GM19351 (cell line): ENCODE data around the gene FGF19.

ENCODE experiments used
- ATAC-seq: cut with Tn5 transposase; IDR thresholded peaks from one replicate; pipeline ENCODE4 v1.9.1; 2021; ENCODE audit warnings: mild to moderate bottlenecking, moderate library complexity; ENCODE audit not compliant: unreplicated experiment

Gene FGF19

GRCh38 chr11:69674267-69674885, 29.4 kb downstream of the FGF19 start:
- peak; percentile 11 for ATAC-seq

- ATAC-seq: no peak
Observed at GRCh38 chr11:69671734-69672465, 31.9 kb downstream of the FGF19 start.

- ATAC-seq: no peak
Observed at GRCh38 chr11:69670158-69670845, 33.5 kb downstream of the FGF19 start.

GRCh38 chr11:69669486-69669885, 34.3 kb downstream of the FGF19 start:
- no peak for ATAC-seq

- ATAC-seq: no peak
Observed at GRCh38 chr11:69667619-69668604, 35.9 kb downstream of the FGF19 start.

- no peak for ATAC-seq
Observed at GRCh38 chr11:69666752-69667536, 36.9 kb downstream of the FGF19 start.

- no peak for ATAC-seq
Observed at GRCh38 chr11:69666261-69666660, 37.6 kb downstream of the FGF19 start.

GRCh38 chr11:69665669-69666068, 38.2 kb downstream of the FGF19 start:
- ATAC-seq: no peak

- ATAC-seq: no peak
Observed at GRCh38 chr11:69664901-69665300, 38.9 kb downstream of the FGF19 start.

GRCh38 chr11:69664103-69664775, 39.6 kb downstream of the FGF19 start:
- no peak for ATAC-seq

- ATAC-seq: no peak
Observed at GRCh38 chr11:69663326-69663725, 40.5 kb downstream of the FGF19 start.

- ATAC-seq: no peak
Observed at GRCh38 chr11:69662806-69663205, 41.0 kb downstream of the FGF19 start.

- no peak for ATAC-seq
Observed at GRCh38 chr11:69662021-69662698, 41.7 kb downstream of the FGF19 start.

- ATAC-seq: no peak
Observed at GRCh38 chr11:69661413-69661715, 42.5 kb downstream of the FGF19 start.

GRCh38 chr11:69660001-69660500, 43.8 kb downstream of the FGF19 start:
- ATAC-seq: no peak

GRCh38 chr11:69659591-69659990, 44.2 kb downstream of the FGF19 start:
- no peak for ATAC-seq

GRCh38 chr11:69658626-69659450, 45.0 kb downstream of the FGF19 start:
- no peak for ATAC-seq
